Glutamatergic neuron (in vitro differentiated cells): ENCODE measurements around the gene C20orf173. TPM values are rescaled to one million over a fixed set of nuclear protein-coding genes. Genes with fewer than 3 reads are reported as not detected.

Experiments used
- DNase-seq: peaks from one replicate; pipeline ENCODE4 v3.0.0; 2022
- H3K27ac Mint-ChIP-seq: one replicate; pipeline ENCODE4 v1.8.0; 2020; ENCODE audit warnings: mild to moderate bottlenecking, mixed read lengths, inconsistent platforms; ENCODE audit not compliant: unreplicated experiment
- H3K27me3 Mint-ChIP-seq: one replicate; pipeline ENCODE4 v1.8.0; 2020; ENCODE audit warnings: mild to moderate bottlenecking, moderate library complexity, mixed read lengths, inconsistent platforms; ENCODE audit not compliant: unreplicated experiment
- H3K36me3 Mint-ChIP-seq: one replicate; pipeline ENCODE4 v1.8.0; 2020; ENCODE audit warnings: mild to moderate bottlenecking, mixed read lengths, inconsistent platforms; ENCODE audit not compliant: unreplicated experiment
- H3K4me1 Mint-ChIP-seq: one replicate; pipeline ENCODE4 v1.8.0; 2020; ENCODE audit warnings: mild to moderate bottlenecking, low read depth, mixed read lengths, inconsistent platforms; ENCODE audit not compliant: unreplicated experiment
- H3K4me3 Mint-ChIP-seq: one replicate; pipeline ENCODE4 v1.8.0; 2020; ENCODE audit warnings: mild to moderate bottlenecking, mixed read lengths, inconsistent platforms; ENCODE audit not compliant: unreplicated experiment
- H3K9me3 Mint-ChIP-seq: one replicate; pipeline ENCODE4 v1.8.0; 2020; ENCODE audit warnings: mild to moderate bottlenecking, moderate library complexity, mixed read lengths, inconsistent platforms; ENCODE audit not compliant: unreplicated experiment
- CTCF ChIP-seq: fragments of 200-600 bp; sonication (generic); IDR thresholded peaks from one replicate; pipeline ENCODE4 v1.5.0; 2021; ENCODE audit not compliant: partially characterized antibody, unreplicated experiment
- long read RNA-seq: library from polyadenylated mRNA; unstranded; transcript quantifications from one replicate; pipeline ENCODE4 v2.0.0, GENCODE V29; 2020; ENCODE audit not compliant: unreplicated experiment
- total RNA-seq: library from RNA; stranded (reverse); fragmentation: NEBNext Ultra II Directional; extraction: Animal tissue kit (Norgen Biotek cat#: 25700); gene quantifications from one replicate; pipeline ENCODE4 v1.2.1, GENCODE V29; 2021; ENCODE audit not compliant: unreplicated experiment

Gene C20orf173
- total RNA-seq: not detected
- long read RNA-seq: 0 reads

GRCh38 chr20:35529552-35529951 lies at the start of gene C20orf173:
TSS of gene C20orf173 (minus strand) at chr20:35529652. CDS start at chr20:35529373, 279 bp downstream.
- H3K27me3 Mint-ChIP-seq: no peaks in the 10 kb centered on the region
- H3K27ac Mint-ChIP-seq: no peak within 1 kb of the TSS
- H3K9me3 Mint-ChIP-seq: peaks cover 2% of the 10 kb centered on the region
- no peaks in the 10 kb centered on the region for H3K36me3 Mint-ChIP-seq
- no peak for TF ChIP-seq CTCF
- DNase-seq: no peak
- H3K4me1 Mint-ChIP-seq: peaks cover 6% of the 10 kb centered on the region
- no peak within 1 kb of the TSS for H3K4me3 Mint-ChIP-seq

GRCh38 chr20:35579196-35579595 lies 49.7 kb upstream of the C20orf173 start:
- no peaks in the 10 kb centered on the region for H3K4me1 Mint-ChIP-seq

GRCh38 chr20:35578469-35578868 lies 49.0 kb upstream of the C20orf173 start:
- Mint-ChIP-seq H3K36me3 (peaks cover 7% of the 10 kb centered on the region), H3K27ac (no peak overlapping the region), H3K9me3 (peaks cover 5% of the 10 kb centered on the region), H3K27me3 (peaks cover 5% of the 10 kb centered on the region), H3K4me3 (no peak overlapping the region), H3K4me1 (no peaks in the 10 kb centered on the region)
- no peak for TF ChIP-seq CTCF
- DNase-seq: no peak

More at GRCh38 chr20:35579196-35579595, 49.7 kb upstream of the C20orf173 start:
- DNase-seq: no peak
- Mint-ChIP-seq H3K27me3 (peaks cover 8% of the 10 kb centered on the region), H3K36me3 (peaks cover 4% of the 10 kb centered on the region), H3K4me3 (no peak overlapping the region), H3K9me3 (peaks cover 5% of the 10 kb centered on the region), H3K27ac (no peak overlapping the region)
- no peak for TF ChIP-seq CTCF

GRCh38 chr20:35576816-35577215 lies 47.4 kb upstream of the C20orf173 start:
- peaks cover 5% of the 10 kb centered on the region for H3K27me3 Mint-ChIP-seq
- peaks cover 13% of the 10 kb centered on the region for H3K36me3 Mint-ChIP-seq
- no peak for TF ChIP-seq CTCF
- no peaks in the 10 kb centered on the region for H3K4me1 Mint-ChIP-seq
- H3K27ac Mint-ChIP-seq: no peak overlapping the region
- H3K4me3 Mint-ChIP-seq: no peak overlapping the region
- DNase-seq: no peak
- H3K9me3 Mint-ChIP-seq: peaks cover 6% of the 10 kb centered on the region

- H3K27ac Mint-ChIP-seq: no peak overlapping the region
- H3K4me3 Mint-ChIP-seq: no peak overlapping the region
- peaks cover 17% of the 10 kb centered on the region for H3K36me3 Mint-ChIP-seq
- no peak for DNase-seq
- TF ChIP-seq CTCF: no peak
- peaks cover 6% of the 10 kb centered on the region for H3K9me3 Mint-ChIP-seq
- peaks cover 5% of the 10 kb centered on the region for H3K27me3 Mint-ChIP-seq
- no peaks in the 10 kb centered on the region for H3K4me1 Mint-ChIP-seq
These were observed 46.5 kb upstream of the C20orf173 start for GRCh38 chr20:35575958-35576357.
